ENCODE results near the gene RPL10. TPM values are rescaled to one million over a fixed set of nuclear protein-coding genes. Genes with fewer than 3 reads are reported as not detected.
A peak's percentile ranks its signal among the peaks of the same experiment; 100 is the strongest.

Gene RPL10
- total and polyA plus RNA-seq, 2 of the 13 experiments (the other 11 are each of a cell fraction or from before 2014, with no cell fraction given), result 2,381 to 4,713 TPM

DNA sequence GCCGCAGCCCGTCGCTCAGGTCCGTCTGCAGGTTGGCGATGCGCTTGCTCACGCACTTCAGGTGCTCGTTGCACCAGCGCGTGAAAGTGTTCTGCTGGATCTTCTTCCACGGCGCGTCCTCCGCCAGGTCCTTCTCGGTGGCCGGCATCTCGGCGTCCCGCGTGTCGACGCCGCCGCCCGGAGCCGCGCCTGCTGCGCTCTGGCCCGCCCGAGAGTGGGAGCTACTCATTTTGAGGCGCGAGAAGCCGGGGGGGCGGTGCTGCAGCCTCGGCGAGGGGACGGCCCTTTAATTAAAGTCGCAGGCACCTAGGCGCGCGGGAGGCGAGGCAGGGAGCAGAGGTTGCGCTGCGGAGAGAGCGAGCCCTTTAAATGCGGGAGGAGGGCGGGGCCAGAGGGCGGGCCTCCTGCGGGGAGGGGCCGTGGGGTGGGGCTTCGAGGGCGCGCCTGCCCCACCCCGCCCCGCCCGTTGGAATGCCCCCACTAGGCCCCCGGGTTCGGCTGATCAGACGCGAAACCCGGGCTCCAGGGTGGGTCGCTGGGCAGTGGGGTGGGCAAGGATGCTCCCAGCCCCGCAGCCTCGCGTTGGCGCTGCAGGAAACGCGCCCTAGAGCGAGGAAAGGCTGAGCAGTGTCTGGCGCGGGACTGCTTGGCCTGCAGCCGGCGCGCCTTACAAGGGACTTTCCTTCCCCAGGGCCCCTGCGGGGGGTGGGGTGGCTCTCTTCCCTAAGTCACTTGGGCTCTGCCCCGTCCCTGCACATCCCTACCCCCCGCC is 27.0 kb upstream of the RPL10 start (continued):
- TF ChIP-seq MTA3 (CRISPR knock-in tag; IDR thresholded peaks at IDR 0.05), result no peak
- TF ChIP-seq HOXD1 (CRISPR knock-in tag; IDR thresholded peaks at IDR 0.05), result no peak
- no peak for TF ChIP-seq CCDC6 (CRISPR knock-in tag; IDR thresholded peaks at IDR 0.05)
- TF ChIP-seq STAT5B (CRISPR knock-in tag; IDR thresholded peaks at IDR 0.05), result no peak
- TF ChIP-seq FLYWCH1 (CRISPR knock-in tag; IDR thresholded peaks at IDR 0.05), result 0 out of 2 replicates have a peak, but pooled peaks have one; percentile 39
- TF ChIP-seq ZNF230 (CRISPR knock-in tag; IDR thresholded peaks at IDR 0.05), result no peak
- TF ChIP-seq TFAP4 (IDR thresholded peaks at IDR 0.05; ENCODE audit: borderline replicate concordance, low read depth), result no peak
- TF ChIP-seq MAZ (IDR thresholded peaks at IDR 0.05; ENCODE audit: borderline replicate concordance, low read depth, low read length), result peak; percentile 76; the same call in 1 of the 2 replicates
- TF ChIP-seq MAZ (CRISPR knock-in tag; IDR thresholded peaks at IDR 0.05; ENCODE audit: low read depth), result peak; percentile 78
- TF ChIP-seq HOXA9 (CRISPR knock-in tag; IDR thresholded peaks at IDR 0.05; ENCODE audit: borderline replicate concordance), result no peak
- 0 out of 2 replicates have a peak, but pooled peaks have one; percentile 23 for TF ChIP-seq NCOA2 (CRISPR knock-in tag; IDR thresholded peaks at IDR 0.05)
- TF ChIP-seq ZNF550 (CRISPR knock-in tag; IDR thresholded peaks at IDR 0.05; ENCODE audit: borderline replicate concordance), result no peak
- TF ChIP-seq HOXA5 (CRISPR knock-in tag; IDR thresholded peaks at IDR 0.05), result no peak
- TF ChIP-seq ZNF883 (CRISPR knock-in tag; IDR thresholded peaks at IDR 0.05; ENCODE audit: not compliant biosample characterization), result peak; percentile 36
- no peak for TF ChIP-seq ZNF569 (CRISPR knock-in tag; IDR thresholded peaks at IDR 0.05; ENCODE audit: borderline replicate concordance)
- TF ChIP-seq ZNF562 (CRISPR knock-in tag; IDR thresholded peaks at IDR 0.05; ENCODE audit: borderline replicate concordance), result no peak
- no peak for TF ChIP-seq ZNF34 (CRISPR knock-in tag; IDR thresholded peaks at IDR 0.05; ENCODE audit: borderline replicate concordance)
- TF ChIP-seq CBX2 (IDR thresholded peaks at IDR 0.05; ENCODE audit: low read depth, low read length), result no peak
- no peak for TF ChIP-seq CBX2 (CRISPR knock-in tag; IDR thresholded peaks at IDR 0.05; ENCODE audit: low read depth)
- no peak for TF ChIP-seq TRAFD1 (CRISPR knock-in tag; IDR thresholded peaks at IDR 0.05; ENCODE audit: borderline replicate concordance)
- TF ChIP-seq, protein P1, sequence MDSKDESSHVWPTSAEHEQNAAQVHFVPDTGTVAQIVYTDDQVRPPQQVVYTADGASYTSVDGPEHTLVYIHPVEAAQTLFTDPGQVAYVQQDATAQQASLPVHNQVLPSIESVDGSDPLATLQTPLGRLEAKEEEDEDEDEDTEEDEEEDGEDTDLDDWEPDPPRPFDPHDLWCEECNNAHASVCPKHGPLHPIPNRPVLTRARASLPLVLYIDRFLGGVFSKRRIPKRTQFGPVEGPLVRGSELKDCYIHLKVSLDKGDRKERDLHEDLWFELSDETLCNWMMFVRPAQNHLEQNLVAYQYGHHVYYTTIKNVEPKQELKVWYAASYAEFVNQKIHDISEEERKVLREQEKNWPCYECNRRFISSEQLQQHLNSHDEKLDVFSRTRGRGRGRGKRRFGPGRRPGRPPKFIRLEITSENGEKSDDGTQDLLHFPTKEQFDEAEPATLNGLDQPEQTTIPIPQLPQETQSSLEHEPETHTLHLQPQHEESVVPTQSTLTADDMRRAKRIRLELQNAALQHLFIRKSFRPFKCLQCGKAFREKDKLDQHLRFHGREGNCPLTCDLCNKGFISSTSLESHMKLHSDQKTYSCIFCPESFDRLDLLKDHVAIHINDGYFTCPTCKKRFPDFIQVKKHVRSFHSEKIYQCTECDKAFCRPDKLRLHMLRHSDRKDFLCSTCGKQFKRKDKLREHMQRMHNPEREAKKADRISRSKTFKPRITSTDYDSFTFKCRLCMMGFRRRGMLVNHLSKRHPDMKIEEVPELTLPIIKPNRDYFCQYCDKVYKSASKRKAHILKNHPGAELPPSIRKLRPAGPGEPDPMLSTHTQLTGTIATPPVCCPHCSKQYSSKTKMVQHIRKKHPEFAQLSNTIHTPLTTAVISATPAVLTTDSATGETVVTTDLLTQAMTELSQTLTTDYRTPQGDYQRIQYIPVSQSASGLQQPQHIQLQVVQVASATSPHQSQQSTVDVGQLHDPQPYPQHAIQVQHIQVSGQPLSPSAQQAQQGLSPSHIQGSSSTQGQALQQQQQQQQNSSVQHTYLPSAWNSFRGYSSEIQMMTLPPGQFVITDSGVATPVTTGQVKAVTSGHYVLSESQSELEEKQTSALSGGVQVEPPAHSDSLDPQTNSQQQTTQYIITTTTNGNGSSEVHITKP (CRISPR knock-in tag; IDR thresholded peaks at IDR 0.05; ENCODE audit: low read depth), result no peak
- TF ChIP-seq KMT2B (CRISPR knock-in tag; IDR thresholded peaks at IDR 0.05), result no peak
- no peak for TF ChIP-seq AGO1 (IDR thresholded peaks at IDR 0.05; ENCODE audit: low read depth, low read length, poor library complexity, severe bottlenecking)
- TF ChIP-seq ZC3H4 (CRISPR knock-in tag; IDR thresholded peaks at IDR 0.05; ENCODE audit: borderline replicate concordance), result no peak
- TF ChIP-seq AGO2 (optimal IDR thresholded peaks at IDR 0.05; ENCODE audit: low read depth, low read length), result peak; percentile 48

Measured in HepG2 (cell line).